HG03565 (cell line): ENCODE measurements around the gene AUH.

Experiments
- ATAC-seq: cut with Tn5 transposase; IDR thresholded peaks from one replicate; pipeline ENCODE4 v1.9.1; 2021; ENCODE audit warnings: mild to moderate bottlenecking, moderate library complexity; ENCODE audit not compliant: unreplicated experiment

AUH gene

GRCh38 chr9:91341258-91341746 is 20.4 kb downstream of the AUH start:
- no peak for ATAC-seq

- ATAC-seq = no peak
Measured at GRCh38 chr9:91340395-91340967, 21.2 kb downstream of the AUH start.

- no peak for ATAC-seq
Measured at GRCh38 chr9:91338681-91339080, 23.0 kb downstream of the AUH start.

- no peak for ATAC-seq
Measured at GRCh38 chr9:91336786-91337185, 24.9 kb downstream of the AUH start.

GRCh38 chr9:91334053-91334452 is 27.7 kb downstream of the AUH start:
- no peak for ATAC-seq

- ATAC-seq = no peak
Measured at GRCh38 chr9:91333551-91333950, 28.2 kb downstream of the AUH start.

GRCh38 chr9:91332546-91333231 is 29.0 kb downstream of the AUH start:
- ATAC-seq = no peak

- no peak for ATAC-seq
Measured at GRCh38 chr9:91331849-91332248, 29.9 kb downstream of the AUH start.

- no peak for ATAC-seq
Measured at GRCh38 chr9:91328186-91328585, 33.5 kb downstream of the AUH start.

GRCh38 chr9:91321691-91322090 is 40.0 kb downstream of the AUH start:
- no peak for ATAC-seq

- ATAC-seq = no peak
Measured at GRCh38 chr9:91320299-91320698, 41.4 kb downstream of the AUH start.

GRCh38 chr9:91316093-91316492 is 45.6 kb downstream of the AUH start:
- ATAC-seq = no peak

- ATAC-seq = no peak
Measured at GRCh38 chr9:91315191-91315590, 46.5 kb downstream of the AUH start.

GRCh38 chr9:91312717-91313325 is 48.9 kb downstream of the AUH start:
- no peak for ATAC-seq

- ATAC-seq = no peak
Measured at GRCh38 chr9:91310037-91310436, 51.7 kb downstream of the AUH start.

- no peak for ATAC-seq
Measured at GRCh38 chr9:91308191-91308590, 53.5 kb downstream of the AUH start.

GRCh38 chr9:91307279-91307678 is 54.4 kb downstream of the AUH start:
- no peak for ATAC-seq

- no peak for ATAC-seq
Measured at GRCh38 chr9:91306296-91306630, 55.5 kb downstream of the AUH start.

- no peak for ATAC-seq
Measured at GRCh38 chr9:91305596-91306295, 56.0 kb downstream of the AUH start.

- no peak for ATAC-seq
Measured at GRCh38 chr9:91303741-91304415, 57.8 kb downstream of the AUH start.

GRCh38 chr9:91302831-91303230 is 58.9 kb downstream of the AUH start:
- no peak for ATAC-seq
